Neural progenitor cell (in vitro differentiated cells): ENCODE data around the gene SYNJ2. TPM values are rescaled to one million over a fixed set of nuclear protein-coding genes. Genes with fewer than 3 reads are reported as not detected.

Source experiments
- DNase-seq: peaks from one replicate; pipeline ENCODE4 v3.0.0-alpha.2; 2016; ENCODE audit warnings: low spot score
- H2AFZ ChIP-seq: fragments of 200-600 bp; sonication (generic); replicated peaks from 2 replicates; pipeline ENCODE4 v1.6.1; 2016; ENCODE audit warnings: antibody characterized with exemption
- H3F3A ChIP-seq: fragments of 200-600 bp; sonication (generic); 2 replicates; pipeline ENCODE4 v1.6.1; 2016; ENCODE audit warnings: antibody characterized with exemption, low read depth
- H3K27ac ChIP-seq: fragments of 200-600 bp; sonication (generic); 2 replicates; pipeline ENCODE4 v1.5.1; 2016; ENCODE audit warnings: mild to moderate bottlenecking
- H3K27me3 ChIP-seq: fragments of 200-600 bp; sonication (generic); 2 replicates; pipeline ENCODE4 v1.6.1; 2016; ENCODE audit warnings: mild to moderate bottlenecking, moderate library complexity
- H3K36me3 ChIP-seq: fragments of 200-600 bp; sonication (generic); 2 replicates; pipeline ENCODE4 v1.5.1; 2016
- H3K4me1 ChIP-seq: fragments of 200-600 bp; sonication (generic); 2 replicates; pipeline ENCODE4 v1.6.1; 2016; ENCODE audit warnings: mixed run types
- H3K4me2 ChIP-seq: fragments of 200-600 bp; sonication (generic); 2 replicates; pipeline ENCODE4 v1.6.1; 2016
- H3K4me3 ChIP-seq: fragments of 200-600 bp; sonication (generic); 2 replicates; pipeline ENCODE4 v1.5.1; 2016
- H3K79me2 ChIP-seq: fragments of 200-600 bp; sonication (generic); 2 replicates; pipeline ENCODE4 v1.6.1; 2016; ENCODE audit warnings: low read depth
- H3K9ac ChIP-seq: fragments of 200-600 bp; sonication (generic); 2 replicates; pipeline ENCODE4 v1.6.1; 2016
- H3K9me3 ChIP-seq: fragments of 200-600 bp; sonication (generic); 2 replicates; pipeline ENCODE4 v1.5.1; 2016; ENCODE audit warnings: low read depth
- H4K20me1 ChIP-seq: fragments of 200-600 bp; sonication (generic); 2 replicates; pipeline ENCODE4 v1.6.1; 2016; ENCODE audit warnings: low read depth
- H3K27ac Mint-ChIP-seq: 3 replicates; pipeline ENCODE4 v1.8.0; 2021; ENCODE audit warnings: mixed read lengths
- H3K27me3 Mint-ChIP-seq: 2 replicates; pipeline ENCODE4 v1.8.0; 2022; ENCODE audit warnings: low read depth, mild to moderate bottlenecking, inconsistent platforms, moderate library complexity, mixed read lengths; ENCODE audit not compliant: insufficient read depth
- H3K36me3 Mint-ChIP-seq: 3 replicates; pipeline ENCODE4 v1.8.0; 2021; ENCODE audit warnings: mixed read lengths
- H3K4me1 Mint-ChIP-seq: 3 replicates; pipeline ENCODE4 v1.8.0; 2021; ENCODE audit warnings: mixed read lengths
- H3K4me3 Mint-ChIP-seq: 3 replicates; pipeline ENCODE4 v1.8.0; 2021; ENCODE audit warnings: mild to moderate bottlenecking, moderate library complexity, mixed read lengths
- H3K9me3 Mint-ChIP-seq: 3 replicates; pipeline ENCODE4 v1.8.0; 2020; ENCODE audit warnings: mixed read lengths
- CTCF ChIP-seq: fragments of 200-600 bp; sonication (generic); IDR thresholded peaks from 2 replicates; pipeline ENCODE4 v1.5.1; 2017; ENCODE audit warnings: antibody characterized with exemption, mild to moderate bottlenecking
- EZH2 ChIP-seq: fragments of 200-600 bp; sonication (generic); IDR thresholded peaks from 2 replicates; pipeline ENCODE4 v1.6.1; 2017; ENCODE audit warnings: antibody characterized with exemption, mild to moderate bottlenecking, moderate library complexity
- EZH2phosphoT487 ChIP-seq: fragments of 200-600 bp; sonication (generic); IDR thresholded peaks from 2 replicates; pipeline ENCODE4 v1.6.1; 2017; ENCODE audit warnings: antibody characterized with exemption
- total RNA-seq: library from RNA; depleted of rRNA; stranded (reverse); fragments of >200 nt; gene quantifications from 2 replicates; pipeline ENCODE4 v1.2.3, GENCODE V29; 2015; ENCODE audit warnings: low replicate concordance

SYNJ2 gene
- total RNA-seq, 1 donor from 2014 or later, result 4.8 TPM

GRCh38 chr6:157994125-157994795 is 12.6 kb downstream of the SYNJ2 start:
- H3K4me1 ChIP-seq, result peaks cover 5% of the 10 kb centered on the region
- H3K27me3 ChIP-seq, result no peaks in the 10 kb centered on the region
- TF ChIP-seq CTCF, result no peak
- no peak for TF ChIP-seq EZH2
- no peak for TF ChIP-seq EZH2phosphoT487
- no peak overlapping the region for H3K27ac ChIP-seq
- H3K27ac Mint-ChIP-seq, result no peak overlapping the region
- no peak for DNase-seq
- no peaks in the 10 kb centered on the region for H4K20me1 ChIP-seq
- H2AFZ ChIP-seq, result no peak overlapping the region
- H3K27me3 Mint-ChIP-seq, result no peaks in the 10 kb centered on the region
- H3K9me3 ChIP-seq, result no peaks in the 10 kb centered on the region
- no peak overlapping the region for H3K4me2 ChIP-seq
- no peaks in the 10 kb centered on the region for H3K79me2 ChIP-seq
- H3K4me3 Mint-ChIP-seq, result no peak overlapping the region
- H3K36me3 ChIP-seq, result no peaks in the 10 kb centered on the region
- no peaks in the 10 kb centered on the region for H3K9me3 Mint-ChIP-seq
- no peaks in the 10 kb centered on the region for H3K36me3 Mint-ChIP-seq
- H3K4me1 Mint-ChIP-seq, result peaks cover 15% of the 10 kb centered on the region
- no peaks in the 10 kb centered on the region for H3F3A ChIP-seq
- no peak overlapping the region for H3K4me3 ChIP-seq
- H3K9ac ChIP-seq, result no peak overlapping the region

DNA sequence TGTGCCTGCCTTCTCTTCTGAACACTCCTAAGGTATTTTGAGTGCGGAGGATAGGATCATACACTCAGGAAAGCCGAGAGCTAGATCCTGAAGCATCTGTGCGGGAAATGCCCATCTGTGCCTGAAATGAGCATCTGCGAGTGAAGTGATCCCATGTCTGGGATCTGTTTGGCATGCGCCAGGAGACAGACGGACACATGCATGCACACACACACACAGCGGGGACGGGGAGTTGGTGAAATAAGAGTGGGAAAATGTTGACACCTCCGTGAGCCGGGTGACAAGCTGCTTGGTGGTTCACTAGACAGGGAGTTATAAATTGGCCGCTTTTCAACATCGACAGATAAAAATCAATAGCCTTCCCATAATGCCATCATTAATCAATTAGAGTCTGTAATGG is 13.8 kb downstream of the SYNJ2 start:
- Histone ChIP-seq H3K4me1 (peaks cover 5% of the 10 kb centered on the region), H3K36me3 (no peaks in the 10 kb centered on the region), H4K20me1 (no peaks in the 10 kb centered on the region), H2AFZ (no peak overlapping the region), H3K4me2 (no peak overlapping the region), H3F3A (no peaks in the 10 kb centered on the region), H3K79me2 (no peaks in the 10 kb centered on the region), H3K9me3 (no peaks in the 10 kb centered on the region), H3K27me3 (no peaks in the 10 kb centered on the region), H3K4me3 (no peak overlapping the region), H3K9ac (no peak overlapping the region), H3K27ac (no peak overlapping the region)
- Mint-ChIP-seq H3K4me3 (no peak overlapping the region), H3K27ac (no peak overlapping the region), H3K4me1 (peaks cover 9% of the 10 kb centered on the region), H3K9me3 (no peaks in the 10 kb centered on the region), H3K36me3 (no peaks in the 10 kb centered on the region), H3K27me3 (no peaks in the 10 kb centered on the region)
- TF ChIP-seq CTCF (no peak), EZH2 (no peak), EZH2phosphoT487 (no peak)
- no peak for DNase-seq

- no peaks in the 10 kb centered on the region for H4K20me1 ChIP-seq
- H2AFZ ChIP-seq, result no peak overlapping the region
These were observed 14.6 kb downstream of the SYNJ2 start for GRCh38 chr6:157996201-157996712.

More at GRCh38 chr6:157996201-157996712, 14.6 kb downstream of the SYNJ2 start:
- no peak overlapping the region for H3K9ac ChIP-seq
- Mint-ChIP-seq H3K36me3 (no peaks in the 10 kb centered on the region), H3K4me1 (peaks cover 14% of the 10 kb centered on the region), H3K4me3 (no peak overlapping the region), H3K27ac (no peak overlapping the region), H3K27me3 (no peaks in the 10 kb centered on the region), H3K9me3 (no peaks in the 10 kb centered on the region)
- no peaks in the 10 kb centered on the region for H3K79me2 ChIP-seq
- TF ChIP-seq CTCF (no peak), EZH2 (no peak), EZH2phosphoT487 (no peak)
- no peaks in the 10 kb centered on the region for H3K27me3 ChIP-seq
- no peak overlapping the region for H3K27ac ChIP-seq
- H3K36me3 ChIP-seq, result no peaks in the 10 kb centered on the region
- DNase-seq, result no peak
- H3K9me3 ChIP-seq, result no peaks in the 10 kb centered on the region
- peaks cover 5% of the 10 kb centered on the region for H3K4me1 ChIP-seq
- H3K4me2 ChIP-seq, result no peak overlapping the region
- H3F3A ChIP-seq, result no peaks in the 10 kb centered on the region
- H3K4me3 ChIP-seq, result no peak overlapping the region
